ENCODE data around the gene PLXNB1.

The PLXNB1 gene

DNA sequence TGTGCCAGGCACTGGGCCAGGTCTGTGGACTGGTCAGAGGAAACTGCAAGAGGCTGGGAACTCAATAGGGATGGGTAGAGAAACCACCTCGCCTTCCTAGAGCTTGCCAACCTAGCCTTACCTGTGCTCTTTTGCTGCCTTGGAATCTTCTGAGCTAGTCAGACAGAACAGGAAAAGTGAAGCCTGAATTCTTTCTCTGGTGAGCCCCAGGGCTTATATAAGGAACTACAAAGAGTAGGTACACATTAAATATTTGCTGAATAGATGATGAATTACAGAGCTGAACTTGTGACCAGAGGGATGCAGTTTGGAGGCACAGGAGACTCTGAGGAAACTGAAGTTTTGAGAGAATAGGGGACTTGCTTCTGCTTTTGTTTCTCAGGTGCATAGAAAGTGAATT, 73.5 kb downstream of the PLXNB1 start:
- no peak for DNase-seq

DNA sequence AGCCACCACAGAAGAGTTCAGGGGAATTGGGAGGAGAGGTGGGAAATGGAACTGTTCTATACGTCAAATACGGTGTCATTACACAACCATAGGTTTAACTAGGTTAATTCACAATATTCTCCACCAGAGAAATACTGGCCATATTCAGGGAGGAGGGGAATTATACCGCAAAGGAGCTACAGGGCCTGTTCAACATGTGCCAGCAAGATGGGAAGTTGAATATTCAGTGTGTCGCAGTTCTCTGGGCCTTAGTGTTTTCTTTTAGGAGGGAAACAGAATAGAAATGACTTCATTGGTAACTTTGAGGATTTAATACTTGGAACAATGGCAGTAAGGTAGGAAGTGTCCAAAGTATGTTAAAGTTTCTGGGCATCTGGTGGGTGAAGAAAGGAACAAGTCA, 75.9 kb downstream of the PLXNB1 start:
- no peak for DNase-seq

Measured in CD4-positive, alpha-beta T cell treated with Interferon gamma for 1 hour (primary cell).